ENCODE measurements around the gene ARHGAP21.
A peak's percentile ranks its signal among the peaks of the same experiment; 100 is the strongest.
"Not testable (repeated sequence)": the region's sequence is repeated elsewhere in the genome, so short reads cannot be mapped to it uniquely, and the experiment has no call there.

ARHGAP21 gene

DNA sequence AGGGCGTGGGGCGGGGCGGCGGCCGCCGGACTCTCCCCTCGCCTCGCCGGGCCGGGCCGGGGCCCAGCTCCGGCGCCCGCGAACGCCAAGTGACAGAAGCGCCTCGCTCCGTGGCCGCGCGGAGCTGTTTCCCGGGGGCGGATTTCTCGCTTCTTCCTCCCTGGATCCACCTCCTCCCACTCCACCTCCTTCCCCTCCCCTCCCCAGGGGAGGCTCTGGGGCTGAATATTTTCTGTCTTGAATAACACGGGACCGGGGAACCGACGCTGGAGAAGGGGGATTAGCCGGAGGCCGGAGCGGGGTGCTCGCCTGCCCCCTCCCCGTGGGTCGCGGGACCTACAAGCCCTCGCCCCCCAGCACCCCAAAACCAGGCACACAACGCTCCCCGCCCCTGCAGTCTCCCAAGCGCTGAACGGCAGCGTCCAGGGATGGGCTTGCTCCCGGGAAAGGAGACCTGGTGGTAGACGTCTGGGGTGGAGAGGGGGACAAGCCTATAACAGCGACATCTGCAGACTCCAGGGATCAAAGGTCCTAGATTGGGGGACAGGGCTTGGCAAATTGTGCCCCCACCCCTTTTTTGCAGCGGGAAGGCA lies at the start of gene ARHGAP21:
Gene ARHGAP21, minus strand, starts transcription at position 100 of the 593 bp plus-strand sequence. CDS start 1,988 bp downstream, outside the sequence.
- DNase-seq (ENCODE audit: low read depth) = peak; percentile 5

DNA sequence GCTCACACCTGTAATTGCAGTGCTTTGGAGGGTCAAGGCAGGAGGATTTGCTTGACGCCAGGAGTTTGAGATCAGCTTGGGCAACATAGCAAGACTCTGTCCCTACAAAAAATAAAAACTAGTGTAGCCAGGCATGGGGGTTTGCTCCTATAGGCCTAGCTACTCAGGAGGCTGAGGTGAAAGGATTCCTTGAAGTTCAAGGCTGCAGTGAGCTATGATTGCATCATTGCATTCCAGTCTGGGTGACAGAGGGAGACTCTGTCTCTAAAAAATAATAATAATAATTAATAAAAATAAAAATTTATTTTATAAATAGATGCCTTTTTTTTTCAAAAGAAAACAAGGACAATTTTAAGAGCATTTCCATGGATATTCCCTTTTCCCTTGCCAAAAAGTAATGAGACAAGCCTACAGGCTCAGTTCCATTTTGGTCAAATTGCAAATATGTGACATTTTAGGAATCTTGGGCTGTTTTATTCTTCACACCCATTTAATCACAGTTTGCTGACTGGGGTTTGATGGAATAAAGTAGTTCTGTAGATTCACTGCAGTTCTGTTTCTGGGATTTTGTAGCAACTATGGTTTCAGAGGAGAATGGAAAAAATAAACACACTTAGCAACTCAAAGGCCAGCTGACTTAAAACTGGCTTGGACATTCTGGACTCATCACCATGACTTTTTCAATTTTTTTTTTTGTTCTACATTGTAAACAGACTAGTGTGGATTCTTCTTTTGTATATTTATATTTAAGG lies 48.4 kb upstream of the ARHGAP21 start:
- no peak for DNase-seq (ENCODE audit: low read depth)

DNA sequence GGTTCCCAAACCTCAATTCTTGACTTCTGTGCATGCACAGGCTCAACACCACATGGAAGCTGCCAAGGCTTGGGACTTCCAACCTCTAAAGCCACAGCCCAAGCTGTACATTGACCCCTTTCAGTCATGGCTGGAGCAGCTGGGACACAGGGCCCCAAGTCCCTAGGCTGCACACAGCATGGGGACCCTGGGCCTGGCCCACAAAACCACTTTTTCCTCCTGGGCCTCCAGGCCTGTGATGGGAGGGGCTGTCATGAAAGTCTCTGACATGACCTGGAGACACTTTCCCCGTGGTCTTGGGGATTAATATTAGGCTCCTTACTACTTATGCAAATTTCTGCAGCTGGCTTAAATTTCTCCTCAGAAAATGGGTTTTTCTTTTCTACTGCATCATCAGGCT lies 41.3 kb upstream of the ARHGAP21 start:
- not testable (repeated sequence) for DNase-seq (ENCODE audit: low read depth)

DNA sequence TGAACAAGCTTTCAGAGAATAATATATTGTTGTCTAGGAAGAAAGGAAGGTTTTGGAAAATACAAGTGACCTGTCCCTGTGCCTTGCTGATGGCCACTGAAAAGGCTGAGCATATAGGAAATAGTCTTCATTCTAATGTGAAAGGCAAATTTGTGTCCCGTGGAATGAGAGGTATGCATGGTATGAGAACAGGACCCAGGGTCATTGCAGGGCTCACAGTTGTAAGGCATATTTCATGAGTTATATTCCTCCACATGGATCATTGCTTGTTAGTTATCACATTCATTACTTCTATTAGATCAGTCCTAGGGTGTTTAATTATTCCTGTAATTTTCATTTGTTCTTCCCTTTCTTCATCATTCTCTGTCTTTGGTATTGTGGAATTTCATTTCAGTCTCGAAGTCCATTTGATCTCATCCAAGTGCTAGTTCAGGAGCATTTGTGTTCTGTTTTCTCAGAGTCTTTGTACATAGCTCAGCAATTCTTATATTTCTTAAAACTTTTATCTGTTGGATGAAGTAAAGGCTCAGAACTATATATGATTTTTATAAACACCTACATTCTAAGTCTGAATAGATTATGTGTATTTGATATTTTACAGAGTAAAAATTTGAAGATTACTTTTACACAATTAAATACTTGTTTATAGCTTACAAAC lies 39.4 kb upstream of the ARHGAP21 start:
- DNase-seq (ENCODE audit: low read depth) = no peak

- no peak for DNase-seq (ENCODE audit: low read depth)
Observed at GRCh38 chr10:24762161-24762924, 38.7 kb upstream of the ARHGAP21 start.

DNA sequence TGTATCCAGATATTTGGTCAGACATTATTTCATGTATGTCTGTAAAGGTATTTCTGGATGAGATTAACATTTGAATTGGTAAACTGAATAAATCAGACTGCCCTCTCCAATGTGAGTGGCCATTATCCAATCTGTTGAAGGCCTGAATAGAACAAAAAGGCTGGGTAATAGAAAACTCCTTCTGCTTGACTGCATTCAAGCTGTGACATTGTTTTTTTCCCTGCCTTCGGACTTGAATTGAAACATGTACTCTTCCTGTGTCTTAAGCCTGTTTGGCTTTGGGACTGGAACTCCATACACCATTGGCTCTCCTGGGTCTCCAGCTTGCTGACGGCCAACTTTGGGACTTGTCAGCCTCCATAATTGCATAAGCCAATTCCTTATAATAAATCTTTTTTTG lies 36.0 kb upstream of the ARHGAP21 start:
- DNase-seq (ENCODE audit: low read depth) = no peak

GRCh38 chr10:24758254-24758653 lies 34.6 kb upstream of the ARHGAP21 start:
- DNase-seq (ENCODE audit: low read depth) = not testable (repeated sequence)

- no peak for DNase-seq (ENCODE audit: low read depth)
Observed at GRCh38 chr10:24756283-24756682, 32.6 kb upstream of the ARHGAP21 start.

- no peak for DNase-seq (ENCODE audit: low read depth)
Observed at GRCh38 chr10:24751716-24752115, 28.0 kb upstream of the ARHGAP21 start.

- DNase-seq (ENCODE audit: low read depth) = no peak
Observed at GRCh38 chr10:24750695-24751094, 27.0 kb upstream of the ARHGAP21 start.

- DNase-seq (ENCODE audit: low read depth) = no peak
Observed at GRCh38 chr10:24748214-24748613, 24.5 kb upstream of the ARHGAP21 start.

DNA sequence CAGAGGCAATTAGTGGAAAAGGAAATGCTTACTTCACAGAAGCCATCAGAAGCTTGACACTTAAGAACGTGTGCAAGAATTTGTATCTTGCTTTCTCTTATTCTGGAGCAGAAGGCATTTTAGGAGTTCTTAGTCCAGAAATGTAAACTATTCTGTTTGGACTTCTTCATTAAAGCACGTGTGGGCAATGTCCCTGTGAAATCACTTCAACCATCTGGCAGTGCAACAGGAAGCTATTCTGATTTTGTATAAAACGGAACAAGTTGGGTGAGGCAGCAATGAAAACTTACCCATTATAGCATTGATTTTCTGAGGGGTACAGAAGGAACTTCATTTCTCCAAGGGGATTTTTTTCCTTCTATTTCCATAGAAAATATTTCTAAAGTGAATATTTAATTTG lies 21.3 kb upstream of the ARHGAP21 start:
- DNase-seq (ENCODE audit: low read depth) = no peak

DNA sequence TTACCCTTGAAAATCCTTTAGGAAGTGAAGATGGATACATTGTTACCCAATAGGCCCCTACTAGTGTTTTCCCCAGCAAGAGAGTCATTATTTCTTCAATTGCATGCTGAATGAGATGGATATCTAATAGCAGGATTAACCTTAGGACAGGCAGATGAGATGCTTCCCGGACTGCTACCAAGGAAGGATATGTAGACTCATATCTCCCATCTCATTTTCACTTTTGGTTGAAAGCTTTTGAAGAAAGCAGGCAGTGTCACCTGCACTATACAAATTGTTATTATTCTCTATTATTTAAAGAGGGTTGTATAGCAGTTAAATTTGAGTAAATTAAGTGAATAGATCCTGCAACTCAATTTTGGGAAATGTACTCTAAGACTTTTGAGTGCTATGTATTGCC lies 17.0 kb upstream of the ARHGAP21 start:
- no peak for DNase-seq (ENCODE audit: low read depth)

DNA sequence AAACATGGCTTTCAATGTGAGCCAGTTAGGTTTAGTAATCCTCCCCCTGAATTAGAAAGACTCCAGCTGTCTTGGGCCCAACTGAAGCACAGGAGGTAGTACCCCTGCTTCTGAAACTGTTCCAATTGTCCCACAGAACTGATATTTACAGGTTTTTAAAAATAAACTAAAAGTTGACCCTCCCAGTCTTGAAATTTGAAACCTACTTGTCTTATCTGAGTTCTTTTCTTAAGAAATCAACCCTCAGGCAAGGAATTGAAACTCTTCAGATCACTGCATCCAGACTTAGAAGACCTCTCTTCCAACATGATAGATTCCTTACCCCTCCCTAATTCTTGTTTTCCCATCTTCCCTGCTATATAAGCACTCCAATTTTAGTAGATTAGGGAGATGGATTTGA lies 13.3 kb upstream of the ARHGAP21 start:
- no peak for DNase-seq (ENCODE audit: low read depth)

- no peak for DNase-seq (ENCODE audit: low read depth)
Observed at GRCh38 chr10:24731942-24732341, 8.3 kb upstream of the ARHGAP21 start.

DNA sequence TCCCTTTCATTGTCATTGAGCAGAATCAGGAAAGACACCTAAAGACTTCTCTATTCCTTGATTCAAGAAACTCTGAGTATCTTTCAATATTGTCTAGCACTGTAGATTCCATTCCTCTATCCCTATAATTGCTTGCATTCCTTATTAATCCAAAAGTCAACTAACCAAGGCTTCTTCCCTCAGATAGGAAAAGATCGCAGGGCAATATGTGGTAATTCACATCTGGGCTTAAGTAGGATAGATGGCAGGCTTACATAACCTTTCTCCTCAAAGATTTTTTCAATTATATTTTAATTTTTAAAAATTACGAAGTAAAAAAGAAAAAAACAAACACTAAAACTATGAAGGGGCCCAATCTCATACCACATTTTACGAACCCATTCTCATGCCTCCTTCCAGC lies 7.1 kb upstream of the ARHGAP21 start:
- DNase-seq (ENCODE audit: low read depth) = no peak

DNA sequence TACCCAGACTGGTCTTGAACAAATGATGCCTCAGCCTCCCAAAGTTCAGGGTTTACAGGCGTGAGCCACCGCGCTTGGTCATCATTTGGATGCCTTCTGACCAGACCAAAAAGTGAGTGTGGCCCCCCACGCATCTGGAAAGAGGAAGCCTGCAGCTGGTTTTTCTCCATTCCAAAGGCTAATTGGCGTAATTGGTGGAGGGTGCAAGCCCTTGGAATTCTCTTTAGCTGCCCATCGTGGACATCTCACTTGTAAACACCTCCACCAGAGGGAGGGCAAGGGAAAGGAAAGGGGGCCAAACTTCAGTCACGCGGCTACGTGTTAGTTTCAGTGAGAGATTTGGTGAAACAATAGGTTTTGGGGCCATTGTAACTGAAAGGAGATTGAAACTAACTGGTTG lies 4.1 kb upstream of the ARHGAP21 start:
- no peak for DNase-seq (ENCODE audit: low read depth)

DNA sequence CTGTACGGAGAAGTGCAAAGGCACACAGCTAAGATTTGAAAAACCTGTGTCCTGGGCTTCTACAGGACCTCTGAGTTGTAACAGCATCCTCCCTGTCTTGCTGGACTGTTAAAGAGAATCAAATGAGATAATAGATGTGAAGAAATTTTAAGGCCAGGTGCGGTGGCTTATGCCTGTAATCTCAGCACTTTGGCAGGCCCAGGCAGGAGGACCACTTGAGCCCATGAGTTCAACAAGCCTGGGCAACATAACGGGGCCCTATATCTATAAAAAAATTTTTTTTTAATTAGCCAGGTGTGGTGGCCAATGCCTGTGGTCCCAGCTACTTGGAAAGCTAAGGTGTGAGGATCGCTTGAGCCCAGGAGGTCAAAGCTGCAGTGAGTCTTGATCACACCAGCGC lies 2.9 kb upstream of the ARHGAP21 start:
- no peak for DNase-seq (ENCODE audit: low read depth)

- not testable (repeated sequence) for DNase-seq (ENCODE audit: low read depth)
Observed at GRCh38 chr10:24726029-24726428, 2.3 kb upstream of the ARHGAP21 start.

GRCh38 chr10:24724381-24725228 lies 918 bp upstream of the ARHGAP21 start:
- DNase-seq (ENCODE audit: low read depth) = peak; percentile 90

DNA sequence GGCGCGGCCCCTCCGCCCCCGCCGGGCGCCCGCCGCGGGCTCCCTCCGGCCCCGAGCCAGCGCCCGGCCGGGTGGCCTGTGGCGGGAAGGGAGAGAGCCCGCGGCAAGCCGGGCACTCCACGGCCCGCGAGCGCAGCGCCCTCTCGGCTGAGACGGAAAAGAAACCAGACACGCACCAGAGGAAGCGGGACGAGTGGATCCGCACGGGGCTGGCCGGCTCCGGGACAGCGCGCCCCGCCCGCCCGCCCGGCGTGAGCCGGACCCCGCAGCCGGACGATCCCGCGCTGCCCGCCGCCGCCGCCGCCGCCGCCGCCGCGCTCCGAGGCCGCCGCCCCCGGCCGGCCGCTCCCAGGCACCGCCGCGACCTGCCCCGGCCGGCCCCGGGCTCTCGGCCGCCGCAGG lies 300 bp downstream of the ARHGAP21 start:
- DNase-seq (ENCODE audit: low read depth) = no peak

Measured in activated gamma-delta T cell treated with anti-CD3 and anti-CD28 coated beads, Interleukin-2, amount 50 U/mL, for 16 hours (primary cell).